Activated naive CD8-positive, alpha-beta T cell treated with anti-CD3 and anti-CD28 coated beads, Interleukin-2, amount 50 U/mL, for 24 hours (primary cell): ENCODE results near the gene SKOR2.

Source experiments
- ATAC-seq: fragments of 150-1000 bp; cut with Tn5 transposase; one replicate; pipeline ENCODE4 v1.10.0; 2021
- DNase-seq: peaks from one replicate; pipeline ENCODE4 v3.0.0; 2021
- H3K27ac Mint-ChIP-seq: one replicate; pipeline ENCODE4 v1.8.0; 2021; ENCODE audit warnings: mild to moderate bottlenecking, mixed read lengths
- H3K27me3 Mint-ChIP-seq: one replicate; pipeline ENCODE4 v1.8.0; 2021; ENCODE audit warnings: mixed read lengths
- H3K36me3 Mint-ChIP-seq: one replicate; pipeline ENCODE4 v1.8.0; 2021; ENCODE audit warnings: low read depth, mixed read lengths
- H3K4me1 Mint-ChIP-seq: one replicate; pipeline ENCODE4 v1.8.0; 2021; ENCODE audit warnings: mixed read lengths
- H3K4me3 Mint-ChIP-seq: one replicate; pipeline ENCODE4 v1.8.0; 2021; ENCODE audit warnings: mild to moderate bottlenecking, moderate library complexity, mixed read lengths
- H3K9me3 Mint-ChIP-seq: one replicate; pipeline ENCODE4 v1.8.0; 2021; ENCODE audit warnings: mixed read lengths

Gene SKOR2

GRCh38 chr18:47251289-47252120 is at the start of gene SKOR2:
Gene SKOR2 (minus strand): TSS chr18:47251660. CDS start chr18:47249183, 2,477 bp downstream.
- ATAC-seq: peak; percentile 33
- peaks cover 6% of the 10 kb centered on the region for H3K4me1 Mint-ChIP-seq
- H3K27me3 Mint-ChIP-seq: peaks cover 75% of the 10 kb centered on the region
- no peak within 1 kb of the TSS for H3K27ac Mint-ChIP-seq
- peak; percentile 28 for DNase-seq
- peaks cover 3% of the 10 kb centered on the region for H3K9me3 Mint-ChIP-seq
- no peak within 1 kb of the TSS for H3K4me3 Mint-ChIP-seq
- H3K36me3 Mint-ChIP-seq: peaks cover 5% of the 10 kb centered on the region

- Mint-ChIP-seq H3K9me3 (no peaks in the 10 kb centered on the region), H3K36me3 (no peaks in the 10 kb centered on the region), H3K27me3 (peaks cover 11% of the 10 kb centered on the region), H3K27ac (no peak overlapping the region), H3K4me3 (no peak overlapping the region), H3K4me1 (no peaks in the 10 kb centered on the region)
- ATAC-seq: no peak
- no peak for DNase-seq
Measured at GRCh38 chr18:47296462-47296861, 45.0 kb upstream of the SKOR2 start.

GRCh38 chr18:47294801-47295200 is 43.3 kb upstream of the SKOR2 start:
- Mint-ChIP-seq H3K4me1 (no peaks in the 10 kb centered on the region), H3K27me3 (peaks cover 19% of the 10 kb centered on the region), H3K27ac (no peak overlapping the region), H3K9me3 (no peaks in the 10 kb centered on the region), H3K4me3 (no peak overlapping the region), H3K36me3 (no peaks in the 10 kb centered on the region)
- DNase-seq (no peak), ATAC-seq (no peak)

GRCh38 chr18:47288741-47289140 is 37.3 kb upstream of the SKOR2 start:
- Mint-ChIP-seq H3K4me3 (no peak overlapping the region), H3K27me3 (peaks cover 20% of the 10 kb centered on the region), H3K4me1 (no peaks in the 10 kb centered on the region), H3K36me3 (no peaks in the 10 kb centered on the region), H3K27ac (no peak overlapping the region), H3K9me3 (no peaks in the 10 kb centered on the region)
- DNase-seq (no peak), ATAC-seq (no peak)

- Mint-ChIP-seq H3K4me3 (no peak overlapping the region), H3K27me3 (peaks cover 17% of the 10 kb centered on the region), H3K4me1 (no peaks in the 10 kb centered on the region), H3K27ac (no peak overlapping the region), H3K36me3 (no peaks in the 10 kb centered on the region), H3K9me3 (no peaks in the 10 kb centered on the region)
- DNase-seq (no peak), ATAC-seq (no peak)
Measured at GRCh38 chr18:47287911-47288585, 36.6 kb upstream of the SKOR2 start.

GRCh38 chr18:47286776-47287410 is 35.4 kb upstream of the SKOR2 start:
- no peak overlapping the region for H3K4me3 Mint-ChIP-seq
- no peak for ATAC-seq
- H3K27me3 Mint-ChIP-seq: peaks cover 15% of the 10 kb centered on the region
- no peak for DNase-seq
- H3K27ac Mint-ChIP-seq: no peak overlapping the region
- no peaks in the 10 kb centered on the region for H3K36me3 Mint-ChIP-seq
- no peaks in the 10 kb centered on the region for H3K9me3 Mint-ChIP-seq
- no peaks in the 10 kb centered on the region for H3K4me1 Mint-ChIP-seq

- no peaks in the 10 kb centered on the region for H3K4me1 Mint-ChIP-seq
- no peak overlapping the region for H3K27ac Mint-ChIP-seq
- ATAC-seq (no peak), DNase-seq (no peak)
- H3K9me3 Mint-ChIP-seq: no peaks in the 10 kb centered on the region
- peaks cover 9% of the 10 kb centered on the region for H3K27me3 Mint-ChIP-seq
- H3K36me3 Mint-ChIP-seq: no peaks in the 10 kb centered on the region
- H3K4me3 Mint-ChIP-seq: no peak overlapping the region
Measured at GRCh38 chr18:47285456-47285855, 34.0 kb upstream of the SKOR2 start.

- no peaks in the 10 kb centered on the region for H3K4me1 Mint-ChIP-seq
- H3K36me3 Mint-ChIP-seq: no peaks in the 10 kb centered on the region
- no peak overlapping the region for H3K4me3 Mint-ChIP-seq
- no peak for ATAC-seq
- H3K27ac Mint-ChIP-seq: no peak overlapping the region
- H3K27me3 Mint-ChIP-seq: peaks cover 8% of the 10 kb centered on the region
- no peak for DNase-seq
- H3K9me3 Mint-ChIP-seq: no peaks in the 10 kb centered on the region
Measured at GRCh38 chr18:47284721-47285395, 33.4 kb upstream of the SKOR2 start.

GRCh38 chr18:47283476-47283875 is 32.0 kb upstream of the SKOR2 start:
- no peaks in the 10 kb centered on the region for H3K4me1 Mint-ChIP-seq

GRCh38 chr18:47280121-47280520 is 28.7 kb upstream of the SKOR2 start:
- no peak for DNase-seq
- no peaks in the 10 kb centered on the region for H3K36me3 Mint-ChIP-seq
- no peaks in the 10 kb centered on the region for H3K4me1 Mint-ChIP-seq
- ATAC-seq: no peak
- H3K9me3 Mint-ChIP-seq: no peaks in the 10 kb centered on the region
- peaks cover 8% of the 10 kb centered on the region for H3K27me3 Mint-ChIP-seq
- H3K4me3 Mint-ChIP-seq: no peak overlapping the region
- H3K27ac Mint-ChIP-seq: no peak overlapping the region

More at GRCh38 chr18:47283476-47283875, 32.0 kb upstream of the SKOR2 start:
- Mint-ChIP-seq H3K36me3 (no peaks in the 10 kb centered on the region), H3K27me3 (peaks cover 6% of the 10 kb centered on the region), H3K9me3 (no peaks in the 10 kb centered on the region), H3K27ac (no peak overlapping the region), H3K4me3 (no peak overlapping the region)
- DNase-seq (no peak), ATAC-seq (no peak)

GRCh38 chr18:47274961-47275360 is 23.5 kb upstream of the SKOR2 start:
- Mint-ChIP-seq H3K4me3 (no peak overlapping the region), H3K4me1 (no peaks in the 10 kb centered on the region), H3K27me3 (peaks cover 22% of the 10 kb centered on the region), H3K36me3 (no peaks in the 10 kb centered on the region), H3K27ac (no peak overlapping the region), H3K9me3 (no peaks in the 10 kb centered on the region)
- DNase-seq (no peak), ATAC-seq (no peak)

GRCh38 chr18:47265197-47265596 is 13.7 kb upstream of the SKOR2 start:
- Mint-ChIP-seq H3K27me3 (peaks cover 64% of the 10 kb centered on the region), H3K9me3 (no peaks in the 10 kb centered on the region), H3K4me1 (peaks cover 4% of the 10 kb centered on the region), H3K4me3 (no peak overlapping the region), H3K27ac (no peak overlapping the region), H3K36me3 (no peaks in the 10 kb centered on the region)
- ATAC-seq (no peak), DNase-seq (no peak)

- peaks cover 69% of the 10 kb centered on the region for H3K27me3 Mint-ChIP-seq
- H3K4me3 Mint-ChIP-seq: no peak overlapping the region
- no peaks in the 10 kb centered on the region for H3K36me3 Mint-ChIP-seq
- DNase-seq: no peak
- H3K27ac Mint-ChIP-seq: no peak overlapping the region
- no peak for ATAC-seq
- H3K9me3 Mint-ChIP-seq: no peaks in the 10 kb centered on the region
- H3K4me1 Mint-ChIP-seq: peaks cover 4% of the 10 kb centered on the region
Measured at GRCh38 chr18:47264308-47264700, 12.8 kb upstream of the SKOR2 start.

- Mint-ChIP-seq H3K9me3 (no peaks in the 10 kb centered on the region), H3K4me1 (peaks cover 4% of the 10 kb centered on the region), H3K4me3 (no peak overlapping the region), H3K27me3 (peaks cover 74% of the 10 kb centered on the region), H3K27ac (no peak overlapping the region), H3K36me3 (no peaks in the 10 kb centered on the region)
- ATAC-seq: no peak
- no peak for DNase-seq
Measured at GRCh38 chr18:47263430-47264307, 12.2 kb upstream of the SKOR2 start.
